ENCODE measurements around the gene KCNIP4. TPM values are rescaled to one million over a fixed set of nuclear protein-coding genes. Genes with fewer than 3 reads are reported as not detected.

The KCNIP4 gene
- total and polyA plus RNA-seq, 3 donors from 2014 or later = 0.68 TPM; not detected in 2

DNA sequence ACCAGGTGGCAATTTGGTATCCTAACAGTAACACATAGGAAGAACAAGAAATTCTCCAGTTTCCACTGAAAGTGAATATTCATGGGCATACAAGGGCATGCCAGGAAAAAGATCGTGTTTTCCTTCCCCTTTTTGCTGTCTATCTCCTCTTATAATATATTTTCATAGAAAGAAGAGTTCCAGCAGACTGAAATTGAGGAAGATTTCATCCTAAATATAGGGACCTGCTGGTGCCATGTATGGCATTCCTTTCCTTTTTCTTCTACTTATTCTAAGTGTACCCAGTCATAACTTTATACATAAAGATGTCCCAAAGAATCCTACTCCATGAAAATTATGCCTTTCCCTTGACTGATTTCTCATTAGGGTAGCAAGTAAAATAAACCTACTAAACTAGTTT is 40.8 kb upstream of the KCNIP4 start:
- intact Hi-C loops (cut with DNase I; ENCODE audit: low total_unique reads) = no loop called here
- Histone ChIP-seq H3K27me3 (no peaks in the 10 kb centered on the region), H3K27ac (no peak overlapping the region), H3K9me3 (peaks cover 3% of the 10 kb centered on the region), H3K4me3 (no peak overlapping the region), H3K36me3 (ENCODE audit: low read depth, missing control alignments) (no peaks in the 10 kb centered on the region), H3K4me1 (no peaks in the 10 kb centered on the region)
- DNase-seq = no peak
- WGBS, 2 donors = 48 to 75% methylated on average over 1 of the region's 1 CpG
- TF ChIP-seq, protein P1, sequence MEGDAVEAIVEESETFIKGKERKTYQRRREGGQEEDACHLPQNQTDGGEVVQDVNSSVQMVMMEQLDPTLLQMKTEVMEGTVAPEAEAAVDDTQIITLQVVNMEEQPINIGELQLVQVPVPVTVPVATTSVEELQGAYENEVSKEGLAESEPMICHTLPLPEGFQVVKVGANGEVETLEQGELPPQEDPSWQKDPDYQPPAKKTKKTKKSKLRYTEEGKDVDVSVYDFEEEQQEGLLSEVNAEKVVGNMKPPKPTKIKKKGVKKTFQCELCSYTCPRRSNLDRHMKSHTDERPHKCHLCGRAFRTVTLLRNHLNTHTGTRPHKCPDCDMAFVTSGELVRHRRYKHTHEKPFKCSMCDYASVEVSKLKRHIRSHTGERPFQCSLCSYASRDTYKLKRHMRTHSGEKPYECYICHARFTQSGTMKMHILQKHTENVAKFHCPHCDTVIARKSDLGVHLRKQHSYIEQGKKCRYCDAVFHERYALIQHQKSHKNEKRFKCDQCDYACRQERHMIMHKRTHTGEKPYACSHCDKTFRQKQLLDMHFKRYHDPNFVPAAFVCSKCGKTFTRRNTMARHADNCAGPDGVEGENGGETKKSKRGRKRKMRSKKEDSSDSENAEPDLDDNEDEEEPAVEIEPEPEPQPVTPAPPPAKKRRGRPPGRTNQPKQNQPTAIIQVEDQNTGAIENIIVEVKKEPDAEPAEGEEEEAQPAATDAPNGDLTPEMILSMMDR (IDR thresholded peaks at IDR 0.05) = no peak
- no peak for TF ChIP-seq POLR2A (IDR thresholded peaks at IDR 0.05)

GRCh38 chr4:21986307-21986706 is 37.7 kb upstream of the KCNIP4 start:
- no peak overlapping the region for H3K27ac ChIP-seq
- TF ChIP-seq, protein P1 (IDR thresholded peaks at IDR 0.05) = no peak
- no peak for TF ChIP-seq POLR2A (IDR thresholded peaks at IDR 0.05)

DNA sequence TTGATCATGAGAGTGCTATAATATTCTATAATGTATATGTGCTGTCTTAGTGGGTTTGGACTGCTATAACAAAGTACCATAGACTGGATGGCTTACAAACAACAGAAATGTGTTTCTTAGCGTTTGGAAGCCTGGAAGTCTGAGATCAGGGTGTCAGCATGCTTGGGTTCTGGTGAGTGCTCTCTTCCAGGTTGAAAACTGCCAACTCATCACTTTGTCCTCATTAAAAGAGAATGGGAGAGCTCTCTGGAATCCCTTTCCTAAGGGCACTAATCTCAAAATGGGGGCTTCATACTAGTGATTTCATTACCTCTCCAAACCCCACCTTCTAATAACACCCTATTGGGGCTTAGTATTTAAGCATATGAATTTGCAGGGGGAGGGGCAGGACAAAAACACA is 33.5 kb upstream of the KCNIP4 start:
- intact Hi-C loops (cut with DNase I; ENCODE audit: low total_unique reads) = no loop called here
- Histone ChIP-seq H3K36me3 (ENCODE audit: low read depth, missing control alignments) (no peaks in the 10 kb centered on the region), H3K27ac (no peak overlapping the region), H3K4me1 (no peaks in the 10 kb centered on the region), H3K4me3 (no peak overlapping the region), H3K9me3 (no peaks in the 10 kb centered on the region), H3K27me3 (no peaks in the 10 kb centered on the region)
- 50 to 67% methylated on average over 1 of the region's 1 CpG for WGBS, 2 donors
- TF ChIP-seq, protein P1 (IDR thresholded peaks at IDR 0.05) = no peak
- TF ChIP-seq POLR2A (IDR thresholded peaks at IDR 0.05) = no peak
- no peak for DNase-seq

More at GRCh38 chr4:21986307-21986706, 37.7 kb upstream of the KCNIP4 start:
- Histone ChIP-seq H3K36me3 (ENCODE audit: low read depth, missing control alignments) (no peaks in the 10 kb centered on the region), H3K27me3 (no peaks in the 10 kb centered on the region), H3K4me1 (no peaks in the 10 kb centered on the region), H3K9me3 (no peaks in the 10 kb centered on the region), H3K4me3 (no peak overlapping the region)
- DNase-seq = no peak
- intact Hi-C loops (cut with DNase I; ENCODE audit: low total_unique reads) = no loop called here

DNA sequence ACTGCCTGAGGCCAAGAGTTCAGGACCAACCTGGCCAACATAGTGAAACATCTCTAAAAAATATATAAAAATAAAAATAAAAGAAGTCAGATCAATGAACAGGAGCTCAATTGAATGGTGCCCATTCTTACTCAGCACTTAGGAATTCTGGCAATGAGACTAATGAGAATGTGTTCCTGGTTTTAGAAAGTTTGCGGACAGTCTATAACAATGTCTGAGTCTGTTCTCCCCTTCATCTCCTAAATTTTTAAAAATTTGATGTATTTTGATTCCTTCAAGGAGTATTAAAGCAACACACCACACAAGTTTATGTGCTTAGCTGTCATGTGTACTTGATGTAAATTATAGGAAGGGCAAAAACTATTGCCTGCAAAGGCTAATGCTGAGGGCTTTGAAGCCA is 30.6 kb upstream of the KCNIP4 start:
- Histone ChIP-seq H3K9me3 (no peaks in the 10 kb centered on the region), H3K36me3 (ENCODE audit: low read depth, missing control alignments) (no peaks in the 10 kb centered on the region), H3K4me3 (no peak overlapping the region), H3K27me3 (no peaks in the 10 kb centered on the region), H3K27ac (no peak overlapping the region), H3K4me1 (no peaks in the 10 kb centered on the region)
- TF ChIP-seq, protein P1 (IDR thresholded peaks at IDR 0.05) = no peak
- TF ChIP-seq POLR2A (IDR thresholded peaks at IDR 0.05) = no peak
- 88 to 96% methylated on average over 1 of the region's 1 CpG for WGBS, 2 donors
- intact Hi-C loops (cut with DNase I; ENCODE audit: low total_unique reads) = no loop called here
- no peak for DNase-seq

- no peak for DNase-seq
- TF ChIP-seq, protein P1 (IDR thresholded peaks at IDR 0.05) = no peak
- TF ChIP-seq POLR2A (IDR thresholded peaks at IDR 0.05) = no peak
- Histone ChIP-seq H3K27me3 (no peaks in the 10 kb centered on the region), H3K36me3 (ENCODE audit: low read depth, missing control alignments) (no peaks in the 10 kb centered on the region), H3K27ac (no peak overlapping the region), H3K4me1 (no peaks in the 10 kb centered on the region), H3K4me3 (no peak overlapping the region), H3K9me3 (no peaks in the 10 kb centered on the region)
- intact Hi-C loops (cut with DNase I; ENCODE audit: low total_unique reads) = no loop called here
- 59 to 76% methylated on average over 1 of the region's 1 CpG for WGBS, 2 donors
Measured at GRCh38 chr4:21976166-21976565, 27.6 kb upstream of the KCNIP4 start.
